AG09309 (cell line): ENCODE data around the gene LRP1B.

Experiments
- DNase-seq: peaks from one replicate; pipeline ENCODE4 v3.0.0-alpha.2; 2010; ENCODE audit warnings: low read depth
- H3K4me3 ChIP-seq: 2 replicates; pipeline ENCODE4 v1.5.1; 2011; ENCODE audit warnings: mild to moderate bottlenecking, low read depth, low read length, moderate library complexity; ENCODE audit not compliant: control insufficient read depth
- TF ChIP-seq, protein P1 (sequence below): IDR thresholded peaks from 2 replicates; pipeline ENCODE4 v1.5.1; 2011; ENCODE audit warnings: mild to moderate bottlenecking, low read depth, low read length, inconsistent platforms; ENCODE audit not compliant: insufficient read depth, control insufficient read depth; ENCODE audit errors: missing control alignments

The LRP1B gene

GRCh38 chr2:140270224-140270623 lies 1860.6 kb downstream of the LRP1B start:
- no peak overlapping the region for H3K4me3 ChIP-seq
- TF ChIP-seq, protein P1, sequence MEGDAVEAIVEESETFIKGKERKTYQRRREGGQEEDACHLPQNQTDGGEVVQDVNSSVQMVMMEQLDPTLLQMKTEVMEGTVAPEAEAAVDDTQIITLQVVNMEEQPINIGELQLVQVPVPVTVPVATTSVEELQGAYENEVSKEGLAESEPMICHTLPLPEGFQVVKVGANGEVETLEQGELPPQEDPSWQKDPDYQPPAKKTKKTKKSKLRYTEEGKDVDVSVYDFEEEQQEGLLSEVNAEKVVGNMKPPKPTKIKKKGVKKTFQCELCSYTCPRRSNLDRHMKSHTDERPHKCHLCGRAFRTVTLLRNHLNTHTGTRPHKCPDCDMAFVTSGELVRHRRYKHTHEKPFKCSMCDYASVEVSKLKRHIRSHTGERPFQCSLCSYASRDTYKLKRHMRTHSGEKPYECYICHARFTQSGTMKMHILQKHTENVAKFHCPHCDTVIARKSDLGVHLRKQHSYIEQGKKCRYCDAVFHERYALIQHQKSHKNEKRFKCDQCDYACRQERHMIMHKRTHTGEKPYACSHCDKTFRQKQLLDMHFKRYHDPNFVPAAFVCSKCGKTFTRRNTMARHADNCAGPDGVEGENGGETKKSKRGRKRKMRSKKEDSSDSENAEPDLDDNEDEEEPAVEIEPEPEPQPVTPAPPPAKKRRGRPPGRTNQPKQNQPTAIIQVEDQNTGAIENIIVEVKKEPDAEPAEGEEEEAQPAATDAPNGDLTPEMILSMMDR: no peak
- no peak for DNase-seq

DNA sequence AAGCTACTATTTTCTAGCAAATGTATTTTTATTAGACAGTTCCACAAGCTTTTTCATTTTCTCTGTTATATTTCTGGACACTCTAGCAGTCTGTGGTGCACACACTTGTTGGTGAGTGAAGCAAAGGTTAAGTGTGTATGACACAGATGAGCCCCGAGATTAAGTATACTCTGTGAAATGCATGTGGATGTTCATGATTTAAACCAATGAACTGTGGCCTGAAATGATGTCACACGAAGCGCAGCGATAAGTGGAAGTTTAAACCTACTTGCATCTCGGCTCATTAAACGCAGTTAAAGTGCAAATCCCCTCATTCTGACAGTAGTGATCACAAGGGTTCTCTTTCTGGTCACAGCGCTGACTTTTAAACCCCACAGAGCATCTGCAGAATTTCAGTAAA lies 1861.8 kb downstream of the LRP1B start:
- DNase-seq: no peak
- H3K4me3 ChIP-seq: no peak overlapping the region
- TF ChIP-seq, protein P1: no peak

GRCh38 chr2:140262908-140263307 lies 1867.9 kb downstream of the LRP1B start:
- DNase-seq: no peak
- TF ChIP-seq, protein P1: no peak
- no peak overlapping the region for H3K4me3 ChIP-seq

DNA sequence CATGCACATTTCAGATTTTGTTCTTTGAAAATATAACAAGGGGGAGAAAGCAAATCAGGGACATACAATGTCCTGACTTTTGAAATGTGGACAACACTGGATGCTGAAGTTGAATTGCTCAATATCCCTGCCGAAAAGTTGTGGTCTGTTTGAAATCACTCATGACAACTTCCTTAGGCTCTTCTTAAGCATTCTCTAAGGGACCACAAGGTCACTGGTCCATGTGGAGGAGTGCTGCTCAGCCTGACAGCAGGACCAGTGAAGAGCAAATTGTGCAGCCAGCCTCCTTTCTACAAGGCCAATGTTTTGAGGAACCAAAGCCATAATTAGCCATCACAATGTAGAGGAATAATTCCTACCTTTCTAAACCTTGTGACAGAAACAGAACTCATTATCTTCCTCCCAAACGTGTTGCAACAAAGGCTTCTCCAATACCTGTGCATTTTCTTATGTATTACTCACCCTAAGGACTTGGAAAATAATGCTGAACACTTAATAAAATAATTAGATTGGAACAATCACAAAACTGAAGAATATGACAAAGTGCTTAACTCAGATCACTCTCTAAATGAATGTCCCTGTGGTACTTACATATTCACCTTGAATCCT lies 1873.0 kb downstream of the LRP1B start:
- TF ChIP-seq, protein P1: no peak
- DNase-seq: no peak
- H3K4me3 ChIP-seq: no peak overlapping the region

DNA sequence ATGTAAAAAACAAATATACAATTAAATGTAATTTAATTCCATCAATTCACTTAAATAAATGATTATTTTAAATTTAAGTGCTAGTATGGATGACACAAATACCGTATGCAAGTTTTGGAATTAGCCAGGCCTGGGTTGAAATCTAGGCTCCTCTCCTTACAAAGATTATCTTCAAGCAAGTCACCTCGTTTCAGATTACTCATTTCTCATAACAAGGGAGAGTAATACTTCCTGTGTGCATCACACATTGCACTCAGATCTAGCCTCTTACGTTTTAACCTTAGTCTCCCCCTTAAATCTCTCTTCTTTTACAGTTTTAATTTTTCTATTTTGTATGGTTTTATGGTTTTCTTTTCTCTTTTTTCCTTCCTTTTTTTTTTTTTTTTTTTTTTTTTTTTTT lies 1874.7 kb downstream of the LRP1B start:
- no peak overlapping the region for H3K4me3 ChIP-seq
- DNase-seq: no peak
- TF ChIP-seq, protein P1: no peak

- TF ChIP-seq, protein P1: no peak
- DNase-seq: no peak
- no peak overlapping the region for H3K4me3 ChIP-seq
Observed at GRCh38 chr2:140249821-140250220, 1881.0 kb downstream of the LRP1B start.

- H3K4me3 ChIP-seq: no peak overlapping the region
- no peak for DNase-seq
- TF ChIP-seq, protein P1: no peak
Observed at GRCh38 chr2:140248623-140249022, 1882.2 kb downstream of the LRP1B start.
